WTC11 (cell line): ENCODE data around the gene HRNR. TPM values are rescaled to one million over a fixed set of nuclear protein-coding genes. Genes with fewer than 3 reads are reported as not detected.

Experiments
- ATAC-seq: fragments of 200-7000 bp; cut with Tn5 transposase; 2 replicates; pipeline ENCODE4 v1.10.0; 2021; ENCODE audit warnings: mild to moderate bottlenecking, moderate library complexity
- CTCF ChIA-PET: fragments of 300-600 bp; sonication (Branson Sonifier 250); formaldehyde crosslinking; loops from one replicate; lab custom pipeline; 2021; ENCODE audit warnings: antibody characterized with exemption; lab: Charles Lee
- POLR2A ChIA-PET: fragments of 350-600 bp; sonication (Branson Sonifier 250); formaldehyde crosslinking; loops from one replicate; lab custom pipeline; 2021; ENCODE audit warnings: antibody characterized with exemption; lab: Charles Lee
- DNase-seq: peaks from one replicate; pipeline ENCODE4 v3.0.0; 2021; ENCODE audit warnings: low spot score
- H3K27ac Mint-ChIP-seq: 2 replicates; pipeline ENCODE4 v1.8.0; 2021; ENCODE audit warnings: mixed read lengths
- H3K27me3 Mint-ChIP-seq: 2 replicates; pipeline ENCODE4 v1.8.0; 2021; ENCODE audit warnings: low read depth, mild to moderate bottlenecking, moderate library complexity, mixed read lengths
- H3K36me3 Mint-ChIP-seq: 2 replicates; pipeline ENCODE4 v1.8.0; 2021; ENCODE audit warnings: mixed read lengths
- H3K4me1 Mint-ChIP-seq: 2 replicates; pipeline ENCODE4 v1.8.0; 2022; ENCODE audit warnings: mixed read lengths
- H3K4me3 Mint-ChIP-seq: 2 replicates; pipeline ENCODE4 v1.8.0; 2021; ENCODE audit warnings: mild to moderate bottlenecking, moderate library complexity, mixed read lengths
- H3K9me3 Mint-ChIP-seq: 2 replicates; pipeline ENCODE4 v1.8.0; 2021; ENCODE audit warnings: mixed read lengths
- AFF4 ChIP-seq: sonication (generic); formaldehyde crosslinking; IDR thresholded peaks from 2 replicates; pipeline ENCODE4 v1.8.1; 2023; ENCODE audit warnings: mild to moderate bottlenecking, missing genetic modification reagents, borderline replicate concordance
- AR ChIP-seq: fragments of 250-450 bp; sonication (Bioruptor Pico); IDR thresholded peaks from 2 replicates; pipeline ENCODE4 v1.9.0; 2021; ENCODE audit warnings: mild to moderate bottlenecking
- ATF3 ChIP-seq: sonication (generic); formaldehyde crosslinking; conservative IDR thresholded peaks from 2 replicates; pipeline ENCODE4 v1.8.1; 2022; ENCODE audit warnings: mild to moderate bottlenecking, missing genetic modification reagents
- E2F5 ChIP-seq: sonication (generic); formaldehyde crosslinking; IDR thresholded peaks from 2 replicates; pipeline ENCODE4 v1.8.1; 2022; ENCODE audit warnings: mild to moderate bottlenecking, moderate library complexity, missing genetic modification reagents
- ESRRA ChIP-seq: sonication (generic); formaldehyde crosslinking; IDR thresholded peaks from 2 replicates; pipeline ENCODE4 v1.8.1; 2022; ENCODE audit warnings: mild to moderate bottlenecking, missing genetic modification reagents, borderline replicate concordance
- GTF2I ChIP-seq: fragments of 250-450 bp; sonication (Bioruptor Pico); conservative IDR thresholded peaks from 2 replicates; pipeline ENCODE4 v1.4.0; 2021; ENCODE audit warnings: mild to moderate bottlenecking
- HMGA2 ChIP-seq: fragments of 250-450 bp; sonication (Bioruptor Pico); IDR thresholded peaks from 2 replicates; pipeline ENCODE4 v1.4.0; 2021; ENCODE audit warnings: mild to moderate bottlenecking, moderate library complexity
- JAZF1 ChIP-seq: fragments of 250-450 bp; sonication (Bioruptor Pico); IDR thresholded peaks from 2 replicates; pipeline ENCODE4 v1.9.0; 2021; ENCODE audit warnings: moderate library complexity, mild to moderate bottlenecking, inconsistent platforms
- MLX ChIP-seq: sonication (generic); formaldehyde crosslinking; IDR thresholded peaks from 2 replicates; pipeline ENCODE4 v1.8.1; 2023; ENCODE audit warnings: mild to moderate bottlenecking, missing genetic modification reagents, moderate library complexity
- NR2C2 ChIP-seq: sonication (generic); formaldehyde crosslinking; IDR thresholded peaks from 2 replicates; pipeline ENCODE4 v1.8.0; 2022; ENCODE audit warnings: mild to moderate bottlenecking, missing genetic modification reagents
- SP1 ChIP-seq: sonication (generic); formaldehyde crosslinking; conservative IDR thresholded peaks from 2 replicates; pipeline ENCODE4 v1.8.1; 2022; ENCODE audit warnings: missing genetic modification reagents
- TCF7 ChIP-seq: sonication (generic); formaldehyde crosslinking; IDR thresholded peaks from 2 replicates; pipeline ENCODE4 v1.8.0; 2022; ENCODE audit warnings: mild to moderate bottlenecking, low read depth, missing genetic modification reagents, moderate library complexity
- USF1 ChIP-seq: sonication (generic); formaldehyde crosslinking; IDR thresholded peaks from 2 replicates; pipeline ENCODE4 v1.8.0; 2022; ENCODE audit warnings: mild to moderate bottlenecking, missing genetic modification reagents
- USF2 ChIP-seq: sonication (generic); formaldehyde crosslinking; IDR thresholded peaks from 2 replicates; pipeline ENCODE4 v1.8.1; 2023; ENCODE audit warnings: mild to moderate bottlenecking, missing genetic modification reagents, moderate library complexity
- ZBTB43 ChIP-seq: sonication (generic); formaldehyde crosslinking; IDR thresholded peaks from 2 replicates; pipeline ENCODE4 v1.8.1; 2023; ENCODE audit warnings: mild to moderate bottlenecking, missing genetic modification reagents
- ZNF121 ChIP-seq: sonication (generic); formaldehyde crosslinking; IDR thresholded peaks from 2 replicates; pipeline ENCODE4 v1.8.0; 2023; ENCODE audit warnings: missing genetic modification reagents
- ZNF219 ChIP-seq: sonication (generic); formaldehyde crosslinking; IDR thresholded peaks from 2 replicates; pipeline ENCODE4 v1.8.0; 2023; ENCODE audit warnings: missing genetic modification reagents, mild to moderate bottlenecking, borderline replicate concordance
- ZNF232 ChIP-seq: sonication (generic); formaldehyde crosslinking; IDR thresholded peaks from 2 replicates; pipeline ENCODE4 v1.8.0; 2022; ENCODE audit warnings: mild to moderate bottlenecking, missing genetic modification reagents
- ZSCAN18 ChIP-seq: fragments of 250-450 bp; sonication (Bioruptor Pico); IDR thresholded peaks from 2 replicates; pipeline ENCODE4 v2.1.2; 2022; ENCODE audit warnings: mild to moderate bottlenecking, moderate library complexity
- total RNA-seq: library from RNA; stranded (reverse); gene quantifications from 3 replicates; pipeline ENCODE4 v1.2.3, GENCODE V29; 2021

The HRNR gene
- total RNA-seq, 1 experiment from 2014 or later, result not detected

GRCh38 chr1:152164517-152165136, 59.4 kb downstream of the HRNR start:
- DNase-seq (no peak), ATAC-seq (no peak)
- CTCF ChIA-PET, result interaction anchor here (0.6 kb wide), 1 partner anchor 693 kb away, joined by 3 read pairs; no protein-coding TSS in a partner anchor
- TF ChIP-seq ATF3 (CRISPR knock-in tag) (no peak), HMGA2 (CRISPR knock-in tag) (no peak), USF1 (CRISPR knock-in tag) (no peak), NR2C2 (CRISPR knock-in tag) (no peak), ZNF232 (no peak), AFF4 (CRISPR knock-in tag) (no peak), ESRRA (CRISPR knock-in tag) (no peak), USF2 (CRISPR knock-in tag) (no peak), MLX (no peak), E2F5 (CRISPR knock-in tag) (no peak)
- no peak overlapping the region for H3K27ac Mint-ChIP-seq
- no peak overlapping the region for H3K4me3 Mint-ChIP-seq
- POLR2A ChIA-PET, result no interaction called here
- peaks cover 88% of the 10 kb centered on the region for H3K9me3 Mint-ChIP-seq
- H3K27me3 Mint-ChIP-seq, result peaks cover 14% of the 10 kb centered on the region
- H3K4me1 Mint-ChIP-seq, result no peaks in the 10 kb centered on the region
- peaks cover 27% of the 10 kb centered on the region for H3K36me3 Mint-ChIP-seq

- POLR2A ChIA-PET, result no interaction called here
- H3K27ac Mint-ChIP-seq, result no peak overlapping the region
- DNase-seq (no peak), ATAC-seq (no peak)
- no peak overlapping the region for H3K4me3 Mint-ChIP-seq
- CTCF ChIA-PET, result no interaction called here
- peaks cover 14% of the 10 kb centered on the region for H3K27me3 Mint-ChIP-seq
- H3K4me1 Mint-ChIP-seq, result no peaks in the 10 kb centered on the region
- H3K36me3 Mint-ChIP-seq, result peaks cover 25% of the 10 kb centered on the region
- peaks cover 84% of the 10 kb centered on the region for H3K9me3 Mint-ChIP-seq
- TF ChIP-seq SP1 (CRISPR knock-in tag), result no peak
- no peak for TF ChIP-seq E2F5 (CRISPR knock-in tag)
- TF ChIP-seq ZBTB43 (CRISPR knock-in tag), result no peak
- TF ChIP-seq AR (CRISPR knock-in tag), result no peak
- no peak for TF ChIP-seq ZSCAN18 (CRISPR knock-in tag)
- TF ChIP-seq ZNF121 (CRISPR knock-in tag), result no peak
- no peak for TF ChIP-seq GTF2I
- no peak for TF ChIP-seq ESRRA (CRISPR knock-in tag)
- TF ChIP-seq JAZF1 (CRISPR knock-in tag), result no peak
- no peak for TF ChIP-seq TCF7 (CRISPR knock-in tag)
- TF ChIP-seq ZNF219 (CRISPR knock-in tag), result no peak
These were observed 61.1 kb downstream of the HRNR start for GRCh38 chr1:152162792-152163463.
